Stimulated activated CD8-positive, alpha-beta memory T cell treated with anti-CD3 and anti-CD28 coated beads, Interleukin-4, amount 100 ng/mL, for 24 hours (primary cell): Measurements from ENCODE around the gene MAMDC4.

ENCODE experiments used
- DNase-seq: peaks from one replicate; pipeline ENCODE4 v3.0.0-alpha.2; 2020; ENCODE audit warnings: low read depth

MAMDC4 gene

GRCh38 chr9:136890661-136891060 is 38.5 kb downstream of the MAMDC4 start:
- no peak for DNase-seq

DNA sequence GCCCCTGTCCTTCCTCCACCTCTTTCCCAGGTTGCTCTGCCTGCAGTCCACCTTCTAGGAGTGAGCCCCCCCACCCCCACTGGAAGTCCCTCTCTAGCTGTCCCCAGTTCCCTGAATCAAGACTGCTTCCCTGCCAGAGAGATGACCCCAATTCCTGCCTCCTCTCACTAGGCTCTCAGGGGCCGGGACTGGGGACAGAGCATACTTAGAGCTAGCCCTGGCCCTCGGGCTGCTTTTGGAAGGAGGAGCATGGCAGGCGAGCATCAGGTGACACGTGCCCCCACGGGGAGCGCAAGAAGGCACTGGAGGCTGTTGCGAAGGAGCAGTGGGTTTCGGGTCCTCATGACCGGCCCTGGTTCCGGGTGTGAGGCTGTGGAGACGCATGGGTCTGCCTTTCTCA is 43.9 kb downstream of the MAMDC4 start:
- no peak for DNase-seq

GRCh38 chr9:136898483-136899100 is 46.4 kb downstream of the MAMDC4 start:
- DNase-seq, result no peak

GRCh38 chr9:136899196-136899595 is 47.0 kb downstream of the MAMDC4 start:
- DNase-seq, result no peak

GRCh38 chr9:136900556-136900955 is 48.4 kb downstream of the MAMDC4 start:
- no peak for DNase-seq

DNA sequence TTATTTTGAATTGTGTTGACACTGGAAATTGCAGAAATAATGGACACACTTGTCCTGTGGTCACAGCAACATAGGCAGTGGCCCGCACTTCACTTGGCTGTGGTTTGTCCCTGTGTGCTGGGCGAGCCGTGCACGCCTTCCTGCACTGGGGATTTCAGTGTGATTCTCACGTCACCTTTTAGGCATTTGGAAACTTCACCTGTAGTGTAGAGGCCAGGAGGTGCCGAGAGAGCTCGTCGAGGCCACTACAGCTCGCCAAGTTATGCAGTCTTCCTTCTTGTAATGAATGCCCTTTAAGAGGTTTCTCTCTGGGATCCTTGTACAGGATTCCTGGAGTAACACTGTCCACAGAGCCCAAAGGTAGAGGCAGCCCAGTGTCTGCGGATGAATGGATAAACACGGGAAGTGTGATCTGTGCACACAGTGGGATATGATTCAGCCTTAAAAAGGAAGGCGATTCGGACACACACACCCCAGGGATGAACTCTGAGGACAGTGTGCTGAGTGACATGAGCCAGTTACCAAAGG is 48.9 kb downstream of the MAMDC4 start:
- DNase-seq, result no peak

DNA sequence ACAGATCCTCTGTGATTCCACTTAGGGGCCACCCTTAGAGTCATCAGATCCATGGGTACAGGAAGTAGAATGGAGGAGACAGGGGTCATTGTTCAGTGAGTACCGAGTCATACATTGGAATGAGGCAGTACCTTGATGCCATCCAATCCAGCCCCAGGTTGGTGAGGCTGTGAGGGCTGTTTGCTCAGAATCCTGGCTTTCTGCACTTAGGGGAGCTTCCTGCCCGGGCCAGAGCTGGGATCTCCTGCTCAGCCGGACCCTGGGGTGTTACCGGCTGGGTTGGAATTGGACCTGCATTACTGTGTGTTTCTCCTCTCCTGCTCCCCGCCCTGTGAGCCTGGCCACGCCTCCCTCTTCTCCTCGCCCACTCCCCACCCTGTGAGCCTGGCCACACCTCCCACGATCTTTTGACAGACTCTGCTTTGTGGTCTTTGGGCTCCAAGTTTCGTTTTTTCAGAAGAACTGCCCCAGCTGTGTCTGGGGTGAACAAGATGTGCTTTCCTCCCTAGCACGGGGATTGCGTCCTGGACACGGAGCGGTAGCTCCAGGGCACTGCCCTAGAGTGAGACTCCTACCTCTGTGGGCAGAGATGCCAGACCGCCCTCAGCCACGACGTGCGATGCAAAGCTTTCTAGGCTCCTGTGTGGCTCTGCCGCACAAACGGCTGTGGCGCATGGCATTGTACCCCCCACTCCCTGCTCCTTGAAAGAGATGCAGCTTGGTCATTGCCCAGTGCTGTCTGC is 49.5 kb downstream of the MAMDC4 start:
- DNase-seq, result peak; percentile 71

GRCh38 chr9:136902259-136902821 is 50.2 kb downstream of the MAMDC4 start:
- peak; percentile 78 for DNase-seq

- no peak for DNase-seq
These were observed 51.0 kb downstream of the MAMDC4 start for GRCh38 chr9:136903041-136903554.

DNA sequence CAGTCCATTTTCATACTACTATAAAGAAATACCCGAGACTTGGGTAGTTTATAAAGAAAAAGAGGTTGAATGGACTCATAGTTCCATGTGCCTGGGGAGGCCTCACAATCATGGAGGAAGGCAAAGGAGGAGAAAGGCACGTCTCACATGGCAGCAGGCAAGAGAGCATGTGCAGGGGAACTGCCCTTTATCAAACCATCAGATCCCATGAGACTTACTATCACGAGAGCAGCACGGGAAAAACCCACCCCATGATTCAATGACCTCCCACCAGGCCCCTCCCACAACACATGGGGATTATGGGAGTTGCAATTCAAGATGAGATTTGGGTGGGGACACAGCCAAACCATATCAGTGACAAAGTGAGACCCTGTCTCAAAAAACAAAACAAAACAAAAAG is 54.1 kb downstream of the MAMDC4 start:
- no peak for DNase-seq

DNA sequence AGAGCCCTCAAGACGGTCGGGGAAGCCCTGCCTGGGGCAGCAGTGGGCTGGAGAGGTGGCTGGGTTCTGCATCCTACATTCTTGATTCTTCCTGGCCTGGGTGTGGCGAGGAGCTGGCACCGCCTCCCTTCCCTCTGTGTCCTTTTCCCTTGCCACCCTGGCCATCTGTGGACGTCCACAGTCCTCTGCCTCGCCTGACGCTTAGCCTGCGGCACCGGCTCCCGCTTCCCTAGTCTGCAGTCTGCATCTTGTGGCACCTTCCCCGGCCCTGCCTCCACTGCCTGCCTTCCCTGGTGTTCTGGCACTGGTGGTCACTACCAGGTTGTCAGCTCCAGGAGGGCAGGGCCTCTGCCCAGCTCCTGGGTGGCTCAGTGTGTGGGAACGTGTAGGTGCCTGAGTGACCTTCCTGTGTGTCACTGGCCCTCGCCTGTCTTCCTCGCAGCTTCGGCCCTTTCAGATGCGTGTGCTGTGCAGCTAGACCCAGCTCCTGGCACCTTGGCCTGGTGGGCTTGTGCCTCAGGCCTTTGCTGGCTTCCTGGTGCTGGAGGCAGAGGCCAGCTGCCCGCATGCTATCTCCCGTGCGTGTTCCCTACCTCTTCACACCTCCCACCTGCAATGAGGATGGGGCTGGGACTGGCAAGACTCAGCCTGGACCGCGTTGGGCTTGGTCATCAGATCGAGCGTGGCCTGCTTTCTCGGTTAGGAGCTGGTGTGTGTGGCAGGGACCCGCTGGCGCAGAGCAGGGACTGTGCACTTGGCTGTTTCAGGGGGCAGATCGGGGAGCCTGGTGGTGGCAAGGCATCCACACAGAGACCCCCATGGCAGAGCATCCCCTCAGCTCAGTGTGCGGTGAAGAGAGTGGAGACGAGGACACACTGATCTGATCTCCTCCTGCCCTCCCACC is 55.1 kb downstream of the MAMDC4 start:
- no peak for DNase-seq
